Ishikawa (cell line): Measurements from ENCODE around the gene SPNS3.

ENCODE experiments used
- CEBPB ChIP-seq: IDR thresholded peaks from 2 replicates; pipeline ENCODE4 v1.6.1; 2012
- CREB1 ChIP-seq: IDR thresholded peaks from 2 replicates; pipeline ENCODE4 v1.6.1; 2012; ENCODE audit warnings: low read depth
- EGR1 ChIP-seq: IDR thresholded peaks from 2 replicates; pipeline ENCODE4 v1.6.1; 2012
- EP300 ChIP-seq: IDR thresholded peaks from 2 replicates; pipeline ENCODE4 v1.6.1; 2012; ENCODE audit warnings: borderline replicate concordance
- FOXM1 ChIP-seq: IDR thresholded peaks from 2 replicates; pipeline ENCODE4 v1.6.1; 2012; ENCODE audit warnings: low read depth, borderline replicate concordance
- NFIC ChIP-seq: IDR thresholded peaks from 2 replicates; pipeline ENCODE4 v1.6.1; 2012
- RAD21 ChIP-seq: IDR thresholded peaks from 2 replicates; pipeline ENCODE4 v1.6.1; 2012; ENCODE audit warnings: low read depth
- TAF1 ChIP-seq: IDR thresholded peaks from 2 replicates; pipeline ENCODE4 v1.6.1; 2012; ENCODE audit warnings: low read depth, mild to moderate bottlenecking
- TCF12 ChIP-seq: IDR thresholded peaks from 2 replicates; pipeline ENCODE4 v1.6.1; 2012; ENCODE audit warnings: low read depth
- TEAD4 ChIP-seq: IDR thresholded peaks from 2 replicates; pipeline ENCODE4 v1.6.1; 2012
- YY1 ChIP-seq: IDR thresholded peaks from 2 replicates; pipeline ENCODE4 v1.6.1; 2012; ENCODE audit warnings: low read depth
- ZBTB7A ChIP-seq: IDR thresholded peaks from 2 replicates; pipeline ENCODE4 v1.6.1; 2012; ENCODE audit warnings: low read depth
- TF ChIP-seq, protein P1 (sequence below): IDR thresholded peaks from 2 replicates; pipeline ENCODE4 v1.6.1; 2012
- TF ChIP-seq, protein P2 (sequence below): IDR thresholded peaks from 2 replicates; pipeline ENCODE4 v1.6.1; 2012
- TF ChIP-seq, protein P3 (sequence below): IDR thresholded peaks from 2 replicates; pipeline ENCODE4 v1.6.1; 2012; ENCODE audit warnings: low read depth, mild to moderate bottlenecking

SPNS3 gene

DNA sequence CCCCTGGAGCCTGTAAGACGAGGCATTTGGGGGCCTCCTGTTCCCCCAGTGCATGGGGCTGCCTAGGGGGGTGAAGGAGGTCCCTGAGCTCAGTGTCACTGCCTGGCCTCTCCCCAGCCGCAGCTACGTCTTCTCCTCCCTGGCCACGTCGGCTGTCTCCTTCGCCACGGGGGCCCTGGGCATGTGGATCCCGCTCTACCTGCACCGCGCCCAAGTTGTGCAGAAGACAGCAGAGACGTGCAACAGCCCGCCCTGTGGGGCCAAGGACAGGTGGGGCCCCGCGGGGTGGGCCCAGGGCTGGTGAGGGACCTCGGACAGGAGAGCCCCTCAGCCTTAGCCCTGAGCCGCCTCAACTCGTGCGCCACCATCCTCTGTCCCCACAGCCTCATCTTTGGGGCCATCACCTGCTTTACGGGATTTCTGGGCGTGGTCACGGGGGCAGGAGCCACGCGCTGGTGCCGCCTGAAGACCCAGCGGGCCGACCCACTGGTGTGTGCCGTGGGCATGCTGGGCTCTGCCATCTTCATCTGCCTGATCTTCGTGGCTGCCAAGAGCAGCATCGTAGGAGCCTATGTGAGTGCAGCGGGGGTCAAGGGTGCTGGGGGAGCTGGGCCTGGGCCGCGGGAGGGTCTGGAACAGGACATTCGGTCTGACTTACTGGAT, 99.3 kb downstream of the SPNS3 start:
- no peak for TF ChIP-seq TAF1
- TF ChIP-seq CEBPB, result no peak
- TF ChIP-seq, protein P1, sequence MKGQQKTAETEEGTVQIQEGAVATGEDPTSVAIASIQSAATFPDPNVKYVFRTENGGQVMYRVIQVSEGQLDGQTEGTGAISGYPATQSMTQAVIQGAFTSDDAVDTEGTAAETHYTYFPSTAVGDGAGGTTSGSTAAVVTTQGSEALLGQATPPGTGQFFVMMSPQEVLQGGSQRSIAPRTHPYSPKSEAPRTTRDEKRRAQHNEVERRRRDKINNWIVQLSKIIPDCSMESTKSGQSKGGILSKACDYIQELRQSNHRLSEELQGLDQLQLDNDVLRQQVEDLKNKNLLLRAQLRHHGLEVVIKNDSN, result no peak
- no peak for TF ChIP-seq NFIC
- no peak for TF ChIP-seq TEAD4
- no peak for TF ChIP-seq CREB1
- TF ChIP-seq TCF12, result no peak
- TF ChIP-seq YY1, result no peak
- TF ChIP-seq EGR1, result no peak
- no peak for TF ChIP-seq ZBTB7A
- TF ChIP-seq EP300, result no peak
- TF ChIP-seq, protein P2, sequence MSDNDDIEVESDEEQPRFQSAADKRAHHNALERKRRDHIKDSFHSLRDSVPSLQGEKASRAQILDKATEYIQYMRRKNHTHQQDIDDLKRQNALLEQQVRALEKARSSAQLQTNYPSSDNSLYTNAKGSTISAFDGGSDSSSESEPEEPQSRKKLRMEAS, result no peak
- TF ChIP-seq, protein P3, sequence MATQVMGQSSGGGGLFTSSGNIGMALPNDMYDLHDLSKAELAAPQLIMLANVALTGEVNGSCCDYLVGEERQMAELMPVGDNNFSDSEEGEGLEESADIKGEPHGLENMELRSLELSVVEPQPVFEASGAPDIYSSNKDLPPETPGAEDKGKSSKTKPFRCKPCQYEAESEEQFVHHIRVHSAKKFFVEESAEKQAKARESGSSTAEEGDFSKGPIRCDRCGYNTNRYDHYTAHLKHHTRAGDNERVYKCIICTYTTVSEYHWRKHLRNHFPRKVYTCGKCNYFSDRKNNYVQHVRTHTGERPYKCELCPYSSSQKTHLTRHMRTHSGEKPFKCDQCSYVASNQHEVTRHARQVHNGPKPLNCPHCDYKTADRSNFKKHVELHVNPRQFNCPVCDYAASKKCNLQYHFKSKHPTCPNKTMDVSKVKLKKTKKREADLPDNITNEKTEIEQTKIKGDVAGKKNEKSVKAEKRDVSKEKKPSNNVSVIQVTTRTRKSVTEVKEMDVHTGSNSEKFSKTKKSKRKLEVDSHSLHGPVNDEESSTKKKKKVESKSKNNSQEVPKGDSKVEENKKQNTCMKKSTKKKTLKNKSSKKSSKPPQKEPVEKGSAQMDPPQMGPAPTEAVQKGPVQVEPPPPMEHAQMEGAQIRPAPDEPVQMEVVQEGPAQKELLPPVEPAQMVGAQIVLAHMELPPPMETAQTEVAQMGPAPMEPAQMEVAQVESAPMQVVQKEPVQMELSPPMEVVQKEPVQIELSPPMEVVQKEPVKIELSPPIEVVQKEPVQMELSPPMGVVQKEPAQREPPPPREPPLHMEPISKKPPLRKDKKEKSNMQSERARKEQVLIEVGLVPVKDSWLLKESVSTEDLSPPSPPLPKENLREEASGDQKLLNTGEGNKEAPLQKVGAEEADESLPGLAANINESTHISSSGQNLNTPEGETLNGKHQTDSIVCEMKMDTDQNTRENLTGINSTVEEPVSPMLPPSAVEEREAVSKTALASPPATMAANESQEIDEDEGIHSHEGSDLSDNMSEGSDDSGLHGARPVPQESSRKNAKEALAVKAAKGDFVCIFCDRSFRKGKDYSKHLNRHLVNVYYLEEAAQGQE, result no peak
- no peak for TF ChIP-seq FOXM1
- no peak for TF ChIP-seq RAD21

DNA sequence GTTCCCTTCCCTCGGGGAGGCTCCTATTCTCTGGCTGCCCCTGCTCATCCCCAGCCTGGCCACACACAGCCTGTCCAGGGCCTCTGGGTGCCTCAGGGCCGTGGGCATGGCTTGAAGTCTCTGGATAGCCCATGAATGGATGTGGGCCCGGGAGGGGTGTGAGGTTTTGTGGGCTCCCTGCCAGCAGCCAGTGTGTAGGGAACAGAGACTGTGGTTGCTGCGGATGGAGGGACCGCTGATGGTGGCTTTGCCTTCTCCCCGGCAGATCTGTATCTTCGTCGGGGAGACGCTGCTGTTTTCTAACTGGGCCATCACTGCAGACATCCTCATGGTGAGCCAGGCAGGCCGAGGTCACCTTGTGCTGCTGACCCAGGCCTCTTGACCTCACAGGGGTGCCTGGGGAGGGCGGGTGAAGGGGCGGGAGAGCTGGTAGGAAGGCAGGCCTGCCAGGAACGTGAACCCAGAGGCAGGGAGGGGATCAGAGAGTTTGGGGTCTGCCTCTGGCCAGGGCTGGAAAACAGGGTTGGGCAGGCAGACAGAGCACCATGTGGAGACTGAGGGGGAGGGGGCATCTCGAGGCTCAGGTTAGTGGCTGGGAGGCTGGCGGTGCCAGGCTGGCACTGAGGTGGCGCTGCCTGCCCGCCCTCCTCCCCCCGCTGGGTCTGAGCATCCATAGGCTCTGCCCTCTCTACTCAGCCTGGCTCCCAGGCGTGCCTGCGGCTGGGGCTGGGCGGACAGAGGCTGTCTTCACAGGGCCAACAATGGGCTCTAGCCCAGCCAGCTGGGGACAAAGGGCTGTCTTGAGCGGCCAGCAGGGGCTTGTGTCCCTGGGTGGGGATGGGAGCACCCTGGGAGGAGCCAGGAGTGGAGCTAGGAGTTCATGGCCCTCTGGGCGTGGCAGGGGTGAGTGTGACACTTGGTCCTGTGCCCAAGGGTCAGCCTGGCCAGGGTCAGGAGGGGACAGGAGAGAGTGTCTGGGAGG, 100.1 kb downstream of the SPNS3 start:
- TF ChIP-seq NFIC (peak; percentile 29; the same call in 1 of the 2 replicates), CREB1 (no peak)

DNA sequence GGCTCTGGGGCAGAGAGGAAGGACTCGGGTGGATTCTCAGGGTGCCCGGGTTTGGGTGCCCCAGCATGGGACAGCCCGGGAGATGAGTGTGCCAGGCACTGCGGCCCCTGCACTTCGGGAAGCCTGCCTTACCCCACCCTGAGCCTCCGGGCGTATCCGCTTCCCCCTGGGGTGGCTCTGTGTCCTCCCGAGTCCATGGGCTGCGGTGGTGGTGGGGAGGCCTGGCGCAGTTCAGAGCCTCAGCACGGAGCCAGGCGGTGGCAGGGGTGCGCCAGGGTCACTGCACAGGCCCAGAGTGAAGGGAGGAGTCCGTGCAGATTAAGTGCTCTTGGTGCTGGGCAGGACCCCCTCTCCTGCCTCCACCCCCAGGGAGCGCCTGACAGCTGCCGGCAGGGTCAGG, 100.8 kb downstream of the SPNS3 start:
- TF ChIP-seq FOXM1 (no peak), RAD21 (no peak), TEAD4 (no peak)
- TF ChIP-seq, protein P3, result no peak

DNA sequence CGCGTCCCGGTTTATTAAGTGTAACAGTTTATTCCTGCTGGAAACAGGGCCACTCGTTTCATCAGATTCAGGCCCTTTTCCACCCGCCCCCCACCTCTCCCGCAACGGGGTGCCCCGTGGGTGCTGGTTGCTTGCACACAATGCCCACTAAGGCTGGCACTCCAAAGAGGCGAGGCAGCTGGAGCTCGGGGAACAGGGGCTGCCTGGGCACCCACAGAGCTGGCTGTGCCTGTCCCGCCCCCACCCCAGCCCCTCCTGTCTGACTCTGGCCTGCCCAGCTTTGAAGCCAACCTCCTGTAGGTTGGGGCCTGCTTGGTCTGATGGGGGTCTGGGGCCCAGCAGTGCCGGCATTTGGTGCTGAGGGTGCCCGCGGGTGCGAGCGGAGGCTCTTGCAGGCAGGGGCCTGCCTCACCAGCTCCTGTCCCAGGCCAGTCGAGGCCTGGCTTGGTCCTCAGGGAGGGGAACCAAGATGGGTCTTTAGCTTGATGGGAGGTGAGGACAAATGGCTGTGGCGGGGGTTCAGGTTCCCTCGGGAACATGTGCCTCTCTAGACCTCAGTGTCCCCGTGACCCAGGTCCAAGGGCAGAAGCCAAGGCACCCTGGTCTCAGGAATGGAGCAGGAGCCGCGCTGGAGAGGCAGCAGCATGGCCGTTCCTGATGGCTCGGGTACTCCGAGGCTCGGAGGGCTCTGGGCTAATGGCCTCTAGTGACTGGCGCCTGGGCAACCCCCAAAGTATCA, 101.4 kb downstream of the SPNS3 start:
- TF ChIP-seq TEAD4 (no peak), CEBPB (no peak), TAF1 (no peak), ZBTB7A (no peak), FOXM1 (no peak), EP300 (no peak), EGR1 (no peak), RAD21 (no peak), CREB1 (no peak), YY1 (no peak), TCF12 (no peak), NFIC (no peak)
- TF ChIP-seq, protein P2, result no peak
- TF ChIP-seq, protein P1, result no peak
- TF ChIP-seq, protein P3, result no peak
